OCI-LY1 (cell line): ENCODE results near the gene SYT15.

ENCODE experiments used
- H2AFZ ChIP-seq: fragments of 200-600 bp; sonication (generic), shearing (Covaris generic); 2 replicates; pipeline ENCODE4 v1.6.0; 2014; ENCODE audit warnings: antibody characterized with exemption, mild to moderate bottlenecking, low read length
- H3F3A ChIP-seq: fragments of 200-600 bp; sonication (generic), shearing (Covaris generic); 2 replicates; pipeline ENCODE4 v1.6.0; 2014; ENCODE audit warnings: mild to moderate bottlenecking, antibody characterized with exemption, low read length, moderate library complexity; ENCODE audit not compliant: insufficient read depth
- H3K27ac ChIP-seq: fragments of 200-600 bp; sonication (generic); 2 replicates; pipeline ENCODE4 v1.5.1; 2014; ENCODE audit warnings: low read length, mixed run types, mild to moderate bottlenecking, low read depth; ENCODE audit not compliant: poor library complexity, severe bottlenecking
- H3K27me3 ChIP-seq: fragments of 200-600 bp; sonication (generic); 2 replicates; pipeline ENCODE4 v1.6.0; 2014; ENCODE audit warnings: antibody characterized with exemption, mild to moderate bottlenecking, low read length, moderate library complexity; ENCODE audit not compliant: insufficient read depth
- H3K36me3 ChIP-seq: fragments of 200-600 bp; sonication (generic); 2 replicates; pipeline ENCODE4 v1.6.1; 2014; ENCODE audit warnings: mild to moderate bottlenecking, antibody characterized with exemption, low read length, moderate library complexity, mixed read lengths; ENCODE audit not compliant: insufficient read depth
- H3K4me1 ChIP-seq: fragments of 200-600 bp; sonication (generic); 2 replicates; pipeline ENCODE4 v1.5.1; 2014; ENCODE audit warnings: mild to moderate bottlenecking, low read length, moderate library complexity; ENCODE audit not compliant: insufficient read depth, severe bottlenecking
- H3K4me2 ChIP-seq: fragments of 200-600 bp; sonication (generic), shearing (Covaris generic); 2 replicates; pipeline ENCODE4 v1.6.1; 2014; ENCODE audit warnings: low read length
- H3K4me3 ChIP-seq: fragments of 200-600 bp; sonication (generic); 2 replicates; pipeline ENCODE4 v1.5.1; 2014; ENCODE audit warnings: low read length, low read depth, mild to moderate bottlenecking, mixed read lengths; ENCODE audit not compliant: poor library complexity, severe bottlenecking
- H3K79me2 ChIP-seq: fragments of 200-600 bp; shearing (Covaris generic); 2 replicates; pipeline ENCODE4 v1.6.1; 2016; ENCODE audit warnings: mixed run types, low read length, mixed read lengths; ENCODE audit not compliant: insufficient read depth
- H3K9ac ChIP-seq: fragments of 200-600 bp; sonication (generic), shearing (Covaris generic); 2 replicates; pipeline ENCODE4 v1.6.1; 2014; ENCODE audit warnings: mild to moderate bottlenecking, low read length, mixed read lengths
- H3K9me2 ChIP-seq: fragments of 200-600 bp; sonication (generic), shearing (Covaris generic); 2 replicates; pipeline ENCODE4 v1.6.1; 2014; ENCODE audit warnings: low read depth, mild to moderate bottlenecking, low read length, mixed read lengths
- H3K9me3 ChIP-seq: fragments of 200-600 bp; shearing (Covaris generic); 2 replicates; pipeline ENCODE4 v1.6.1; 2014; ENCODE audit warnings: low read length, mixed read lengths
- H4K20me1 ChIP-seq: fragments of 200-600 bp; sonication (generic), shearing (Covaris generic); 2 replicates; pipeline ENCODE4 v1.6.0; 2016; ENCODE audit warnings: mild to moderate bottlenecking, low read length; ENCODE audit not compliant: insufficient read depth
- CTCF ChIP-seq: fragments of 200-600 bp; sonication (generic), shearing (Covaris generic); IDR thresholded peaks from 2 replicates; pipeline ENCODE4 v1.5.1; 2017; ENCODE audit warnings: mild to moderate bottlenecking, antibody characterized with exemption, low read length, moderate library complexity, mixed read lengths
- EZH2 ChIP-seq: fragments of 200-600 bp; sonication (generic), shearing (Covaris generic); IDR thresholded peaks from 2 replicates; pipeline ENCODE4 v1.8.0; 2017; ENCODE audit warnings: borderline replicate concordance, mixed run types, mild to moderate bottlenecking, antibody characterized with exemption, low read length, moderate library complexity, mixed read lengths

SYT15 gene

GRCh38 chr10:46551701-46552525 is 27.0 kb upstream of the SYT15 start:
- Histone ChIP-seq H3K9me3 (no peaks in the 10 kb centered on the region), H3K4me2 (no peak overlapping the region), H3K4me3 (no peak overlapping the region), H3K79me2 (no peaks in the 10 kb centered on the region), H3K27ac (no peak overlapping the region), H3K4me1 (no peaks in the 10 kb centered on the region), H3F3A (no peaks in the 10 kb centered on the region), H3K9me2 (no peaks in the 10 kb centered on the region), H3K9ac (no peak overlapping the region), H3K27me3 (peaks cover 10% of the 10 kb centered on the region), H3K36me3 (no peaks in the 10 kb centered on the region), H2AFZ (no peak overlapping the region), H4K20me1 (no peaks in the 10 kb centered on the region)
- no peak for TF ChIP-seq EZH2

DNA sequence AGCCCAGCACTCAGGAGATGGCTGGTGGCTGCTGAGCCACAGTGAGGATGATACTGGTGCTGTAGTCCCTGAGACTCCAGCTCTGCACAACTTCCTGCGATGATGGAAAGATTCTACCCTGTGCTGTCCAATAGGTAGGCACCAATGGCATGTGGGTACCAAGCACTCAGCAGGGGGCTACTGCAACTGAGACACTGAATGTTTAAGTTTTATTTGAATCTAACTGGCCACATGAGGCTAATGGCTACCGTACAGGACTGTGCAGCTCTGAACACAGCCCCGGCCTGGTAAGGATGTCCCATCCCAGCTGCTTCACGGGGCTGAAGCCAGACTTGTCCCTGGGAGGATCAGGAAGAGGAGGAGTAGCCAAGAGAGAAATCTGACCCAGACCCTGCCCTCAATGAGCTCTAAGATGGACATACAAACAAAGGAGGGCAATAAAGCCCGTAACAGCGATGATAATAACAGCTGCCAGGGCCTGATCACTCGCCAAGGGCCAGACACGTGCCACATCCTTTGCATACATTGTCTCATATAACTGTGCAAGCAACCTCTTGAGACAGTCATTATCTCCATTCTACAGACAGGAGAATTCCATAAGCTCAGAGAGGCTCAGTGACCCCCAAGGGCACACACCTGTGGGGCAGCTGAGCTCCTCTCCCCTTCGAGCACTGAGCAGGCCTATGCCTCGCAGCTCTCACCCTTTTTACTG is 26.2 kb upstream of the SYT15 start:
- no peaks in the 10 kb centered on the region for H3K9me2 ChIP-seq
- no peak overlapping the region for H3K9ac ChIP-seq
- peaks cover 7% of the 10 kb centered on the region for H3K27me3 ChIP-seq
- H3K36me3 ChIP-seq: no peaks in the 10 kb centered on the region
- H3K27ac ChIP-seq: no peak overlapping the region
- H3K4me2 ChIP-seq: no peak overlapping the region
- no peaks in the 10 kb centered on the region for H3F3A ChIP-seq
- no peaks in the 10 kb centered on the region for H4K20me1 ChIP-seq
- no peaks in the 10 kb centered on the region for H3K79me2 ChIP-seq
- TF ChIP-seq EZH2 (no peak), CTCF (no peak)
- no peak overlapping the region for H2AFZ ChIP-seq
- no peaks in the 10 kb centered on the region for H3K4me1 ChIP-seq
- no peaks in the 10 kb centered on the region for H3K9me3 ChIP-seq
- no peak overlapping the region for H3K4me3 ChIP-seq

- H3K79me2 ChIP-seq: no peaks in the 10 kb centered on the region
- H3K27me3 ChIP-seq: peaks cover 2% of the 10 kb centered on the region
- H3K4me2 ChIP-seq: no peak overlapping the region
- no peaks in the 10 kb centered on the region for H3K9me3 ChIP-seq
- no peak overlapping the region for H3K27ac ChIP-seq
- no peaks in the 10 kb centered on the region for H3K9me2 ChIP-seq
- no peak overlapping the region for H2AFZ ChIP-seq
- TF ChIP-seq CTCF: no peak
- no peak for TF ChIP-seq EZH2
- no peak overlapping the region for H3K4me3 ChIP-seq
- no peaks in the 10 kb centered on the region for H3K36me3 ChIP-seq
- H3K9ac ChIP-seq: no peak overlapping the region
- H3K4me1 ChIP-seq: no peaks in the 10 kb centered on the region
- no peaks in the 10 kb centered on the region for H4K20me1 ChIP-seq
- H3F3A ChIP-seq: no peaks in the 10 kb centered on the region
These were observed 25.5 kb upstream of the SYT15 start for GRCh38 chr10:46553238-46554049.
